Measurements from ENCODE around the gene ALDH7A1. TPM values are rescaled to one million over a fixed set of nuclear protein-coding genes. Genes with fewer than 3 reads are reported as not detected.

ALDH7A1 gene
- total RNA-seq, 1 experiment from 2014 or later = 176 TPM

GRCh38 chr5:126511961-126512360, 83.1 kb downstream of the ALDH7A1 start:
- Mint-ChIP-seq H3K4me1 (peaks cover 19% of the 10 kb centered on the region), H3K27me3 (ENCODE audit: low read depth) (no peaks in the 10 kb centered on the region), H3K36me3 (no peaks in the 10 kb centered on the region), H3K9me3 (peaks cover 13% of the 10 kb centered on the region; the same call in 1 of the 2 replicates), H3K4me3 (no peak overlapping the region), H3K27ac (no peak overlapping the region)
- POLR2A ChIA-PET = no interaction called here
- TF ChIP-seq RELA (CRISPR knock-in tag; IDR thresholded peaks at IDR 0.05; ENCODE audit: borderline replicate concordance) (no peak), USF2 (CRISPR knock-in tag; IDR thresholded peaks at IDR 0.05) (no peak), ZNF416 (CRISPR knock-in tag; IDR thresholded peaks at IDR 0.05) (no peak), ZNF138 (CRISPR knock-in tag; conservative IDR thresholded peaks at IDR 0.05) (no peak), PRRX2 (CRISPR knock-in tag; IDR thresholded peaks at IDR 0.05) (no peak), GRHL2 (CRISPR knock-in tag; IDR thresholded peaks at IDR 0.05; ENCODE audit: insufficient replicate concordance, severe bottlenecking) (no peak), HMGXB4 (CRISPR knock-in tag; IDR thresholded peaks at IDR 0.05) (no peak), IRF2 (CRISPR knock-in tag; IDR thresholded peaks at IDR 0.05; ENCODE audit: borderline replicate concordance, low read depth) (no peak), ZNF263 (CRISPR knock-in tag; IDR thresholded peaks at IDR 0.05; ENCODE audit: low read depth) (no peak), ZNF671 (CRISPR knock-in tag; IDR thresholded peaks at IDR 0.05) (no peak), ZNF219 (CRISPR knock-in tag; IDR thresholded peaks at IDR 0.05; ENCODE audit: borderline replicate concordance) (no peak), SOX15 (CRISPR knock-in tag; IDR thresholded peaks at IDR 0.05) (no peak)
- DNase-seq (ENCODE audit: low spot score) (no peak), ATAC-seq (no peak)
- CTCF ChIA-PET = interaction anchor here (2.0 kb wide), 1 partner anchor 12 kb away, joined by 13 read pairs; no protein-coding TSS in a partner anchor

GRCh38 chr5:126509339-126509738, 85.7 kb downstream of the ALDH7A1 start:
- ChIA-PET CTCF (interaction anchor here (2.0 kb wide), 1 partner anchor 9 kb away, joined by 9 read pairs; no protein-coding TSS in a partner anchor), POLR2A (no interaction called here)
- no peak for DNase-seq (ENCODE audit: low spot score)
- ATAC-seq = no peak
- no peak overlapping the region for H3K4me3 Mint-ChIP-seq
- H3K36me3 Mint-ChIP-seq = no peaks in the 10 kb centered on the region
- H3K27me3 Mint-ChIP-seq (ENCODE audit: low read depth) = no peaks in the 10 kb centered on the region
- peaks cover 16% of the 10 kb centered on the region for H3K4me1 Mint-ChIP-seq
- peaks cover 11% of the 10 kb centered on the region; the same call in 1 of the 2 replicates for H3K9me3 Mint-ChIP-seq
- no peak overlapping the region for H3K27ac Mint-ChIP-seq
- no peak for TF ChIP-seq ZNF281 (CRISPR knock-in tag; IDR thresholded peaks at IDR 0.05)
- TF ChIP-seq ESRRA (CRISPR knock-in tag; IDR thresholded peaks at IDR 0.05; ENCODE audit: borderline replicate concordance) = no peak
- no peak for TF ChIP-seq NFE2L1 (CRISPR knock-in tag; IDR thresholded peaks at IDR 0.05)
- no peak for TF ChIP-seq NR2C2 (CRISPR knock-in tag; IDR thresholded peaks at IDR 0.05)
- TF ChIP-seq ZNF671 (CRISPR knock-in tag; IDR thresholded peaks at IDR 0.05) = no peak
- TF ChIP-seq E2F5 (CRISPR knock-in tag; IDR thresholded peaks at IDR 0.05) = no peak
- no peak for TF ChIP-seq E2F4 (CRISPR knock-in tag; IDR thresholded peaks at IDR 0.05; ENCODE audit: borderline replicate concordance, low read depth)
- TF ChIP-seq AFF4 (CRISPR knock-in tag; IDR thresholded peaks at IDR 0.05; ENCODE audit: borderline replicate concordance) = no peak
- TF ChIP-seq MYBL2 (CRISPR knock-in tag; IDR thresholded peaks at IDR 0.05) = no peak
- TF ChIP-seq ZNF416 (CRISPR knock-in tag; IDR thresholded peaks at IDR 0.05) = no peak
- TF ChIP-seq ZNF121 (CRISPR knock-in tag; IDR thresholded peaks at IDR 0.05) = no peak
- TF ChIP-seq GABPB1 (CRISPR knock-in tag; IDR thresholded peaks at IDR 0.05) = no peak
- no peak for TF ChIP-seq TEAD4 (CRISPR knock-in tag; IDR thresholded peaks at IDR 0.05)

All from WTC11 (cell line).